ENCODE data around the gene ARRDC5. TPM values are rescaled to one million over a fixed set of nuclear protein-coding genes. Genes with fewer than 3 reads are reported as not detected.
"Not testable (repeated sequence)": the region's sequence is repeated elsewhere in the genome, so short reads cannot be mapped to it uniquely, and the experiment has no call there.

ARRDC5 gene
- polyA plus RNA-seq, 1 of the 3 experiments (the other 2 are of a cell fraction): not detected

GRCh38 chr19:4939466-4939865 is 36.8 kb upstream of the ARRDC5 start (continued):
- TF ChIP-seq ZBTB33 (IDR thresholded peaks at IDR 0.05; ENCODE audit: borderline replicate concordance, low read depth) (no peak), MEF2A (IDR thresholded peaks at IDR 0.05; ENCODE audit: borderline replicate concordance, low read depth) (no peak)

GRCh38 chr19:4938461-4938860 is 35.8 kb upstream of the ARRDC5 start:
- not testable (repeated sequence) for H3K27me3 ChIP-seq (ENCODE audit: insufficient read depth); H3K4me1 ChIP-seq (ENCODE audit: control insufficient read depth in 1 of 2, insufficient read depth in 2 of 2, low read depth in 1 of 2, low read length in 1 of 2); H3F3A ChIP-seq (replicated peaks; ENCODE audit: insufficient read depth); H3K9me2 ChIP-seq; H3K9ac ChIP-seq; H3K9me3 ChIP-seq; H3K4me2 ChIP-seq; DNase-seq; H2AFZ ChIP-seq (ENCODE audit: low read depth); H3K27ac ChIP-seq (ENCODE audit: low read depth in 2 of 2, low read length in 1 of 2); H3K4me3 ChIP-seq (ENCODE audit: low read depth in 2 of 2, low read length in 1 of 2)
- Histone ChIP-seq H3K79me2 (ENCODE audit: insufficient read depth) (peaks cover 74% of the 10 kb centered on the region), H3K36me3 (replicated peaks in 1 of 2; ENCODE audit: control insufficient read depth in 1 of 2, insufficient read depth in 2 of 2, low read length in 1 of 2) (peaks cover 14 to 15% of the 10 kb centered on the region in 2 experiments), H4K20me1 (ENCODE audit: insufficient read depth) (peaks cover 21% of the 10 kb centered on the region)
- ChIA-PET POLR2A (interaction anchor here (0.8 to 1.8 kb wide), 2 partner anchors 10 to 14 kb away, joined by 3 to 4 read pairs; no protein-coding TSS in a partner anchor), CTCF (interaction anchor here (1.0 to 1.5 kb wide), 4 partner anchors 20 to 170 kb away, joined by 3 to 5 read pairs (median 4); no protein-coding TSS in a partner anchor)
- 97% methylated on average over 4 of the region's 4 CpGs for WGBS (ENCODE audit: low lambda C conversion rate)

DNA sequence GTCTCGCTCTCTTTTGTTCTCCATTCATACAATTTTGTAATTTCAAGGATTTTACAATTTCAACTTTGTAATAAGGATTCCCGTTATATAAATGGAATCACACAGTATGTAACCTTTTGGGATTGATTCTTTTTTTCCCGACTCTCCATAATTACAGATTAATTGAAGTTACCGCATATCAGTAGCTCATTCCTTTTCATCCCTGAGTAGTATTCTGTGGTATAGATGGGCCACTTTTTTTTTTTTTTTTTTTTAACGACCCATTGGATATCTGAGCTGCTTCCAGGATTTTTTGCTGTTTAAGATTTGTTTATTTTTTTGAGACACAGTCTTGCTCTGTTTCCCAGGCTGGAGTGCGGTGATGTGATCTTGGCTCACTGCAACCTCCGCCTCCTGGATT is 34.4 kb upstream of the ARRDC5 start:
- H3K4me3 ChIP-seq (ENCODE audit: low read depth in 2 of 2, low read length in 1 of 2): no peak overlapping the region
- H3K36me3 ChIP-seq (replicated peaks in 1 of 2; ENCODE audit: control insufficient read depth in 1 of 2, insufficient read depth in 2 of 2, low read length in 1 of 2): peaks cover 18% of the 10 kb centered on the region in 2 experiments
- no peak overlapping the region for H3K9ac ChIP-seq
- no peaks in the 10 kb centered on the region for H3K9me3 ChIP-seq
- peaks cover 9% of the 10 kb centered on the region for H3F3A ChIP-seq (replicated peaks; ENCODE audit: insufficient read depth)
- CTCF ChIA-PET: interaction anchor here (1.2 kb wide), 1 partner anchor 95 kb away, joined by 3 read pairs; no protein-coding TSS in a partner anchor
- no peaks in the 10 kb centered on the region for H3K4me1 ChIP-seq (ENCODE audit: control insufficient read depth in 1 of 2, insufficient read depth in 2 of 2, low read depth in 1 of 2, low read length in 1 of 2)
- DNase-seq: no peak
- peaks cover 21% of the 10 kb centered on the region for H4K20me1 ChIP-seq (ENCODE audit: insufficient read depth)
- TF ChIP-seq GATA2 (CRISPR knock-in tag; IDR thresholded peaks at IDR 0.05): no peak
- TF ChIP-seq FOXM1 (IDR thresholded peaks at IDR 0.05; ENCODE audit: low read depth): no peak
- TF ChIP-seq ZBTB33 (IDR thresholded peaks at IDR 0.05; ENCODE audit: borderline replicate concordance, low read depth): no peak
- no peak for TF ChIP-seq MEF2A (IDR thresholded peaks at IDR 0.05; ENCODE audit: borderline replicate concordance, low read depth)
- TF ChIP-seq FOXJ3 (CRISPR knock-in tag; IDR thresholded peaks at IDR 0.05): no peak
- TF ChIP-seq POLR2AphosphoS5 (IDR thresholded peaks at IDR 0.05; ENCODE audit: low read depth, low read length): no peak
- TF ChIP-seq FOSL2 (IDR thresholded peaks at IDR 0.05; ENCODE audit: borderline replicate concordance, low read depth): no peak
- no peak overlapping the region for H3K27ac ChIP-seq (ENCODE audit: low read depth in 2 of 2, low read length in 1 of 2)
- peaks cover 81% of the 10 kb centered on the region for H3K79me2 ChIP-seq (ENCODE audit: insufficient read depth)
- no peaks in the 10 kb centered on the region for H3K9me2 ChIP-seq
- H3K4me2 ChIP-seq: no peak overlapping the region
- H2AFZ ChIP-seq (ENCODE audit: low read depth): no peak overlapping the region
- 93% methylated on average over 7 of the region's 7 CpGs for WGBS (ENCODE audit: low lambda C conversion rate)
- H3K27me3 ChIP-seq (ENCODE audit: insufficient read depth): no peaks in the 10 kb centered on the region
- POLR2A ChIA-PET: interaction anchor here (1.8 kb wide), 1 partner anchor 11 kb away, joined by 4 read pairs; no protein-coding TSS in a partner anchor

Measured in SK-N-SH (cell line).